Parathyroid adenoma (tissue), 2 donors: ENCODE data around the gene NOM1.

ENCODE experiments used
- H2AFZ ChIP-seq: fragments of 300-600 bp; sonication (generic); one replicate; pipeline ENCODE4 v1.7.0; 2017; ENCODE audit warnings: antibody characterized with exemption, mild to moderate bottlenecking
- H3K27ac ChIP-seq: fragments of 300-600 bp; sonication (generic); one replicate; pipeline ENCODE4 v1.7.0; 2017
- H3K27me3 ChIP-seq: fragments of 300-600 bp; sonication (generic); one replicate; pipeline ENCODE4 v1.7.0; 2017; ENCODE audit warnings: low read length; ENCODE audit not compliant: control insufficient read depth, insufficient read depth
- H3K36me3 ChIP-seq: fragments of 300-600 bp; sonication (generic); one replicate; pipeline ENCODE4 v1.7.0; 2017; ENCODE audit warnings: low read length; ENCODE audit not compliant: control insufficient read depth, insufficient read depth
- H3K4me1 ChIP-seq: fragments of 300-600 bp; sonication (generic); one replicate; pipeline ENCODE4 v1.7.0; 2017; ENCODE audit warnings: control low read depth
- H3K4me2 ChIP-seq: fragments of 300-600 bp; sonication (generic); one replicate; pipeline ENCODE4 v1.7.0; 2017; ENCODE audit warnings: low read length
- H3K4me3 ChIP-seq: fragments of 300-600 bp; sonication (generic); one replicate; pipeline ENCODE4 v1.7.0; 2017; ENCODE audit warnings: low read depth, low read length
- H3K79me2 ChIP-seq: fragments of 300-600 bp; sonication (generic); one replicate; pipeline ENCODE4 v1.7.0; 2017; ENCODE audit warnings: control low read depth
- H3K9ac ChIP-seq: fragments of 300-600 bp; sonication (generic); one replicate; pipeline ENCODE4 v1.7.0; 2017; ENCODE audit warnings: mild to moderate bottlenecking
- H3K9me3 ChIP-seq: fragments of 300-600 bp; sonication (generic); one replicate; pipeline ENCODE4 v1.7.0; 2017; ENCODE audit warnings: low read length; ENCODE audit not compliant: control insufficient read depth
- CTCF ChIP-seq: fragments of 300-600 bp; sonication (generic); IDR thresholded peaks from one replicate; pipeline ENCODE4 v1.7.0; 2017; ENCODE audit warnings: antibody characterized with exemption, mild to moderate bottlenecking
- donor health status: primary hyperparathyroidism.

The NOM1 gene

DNA sequence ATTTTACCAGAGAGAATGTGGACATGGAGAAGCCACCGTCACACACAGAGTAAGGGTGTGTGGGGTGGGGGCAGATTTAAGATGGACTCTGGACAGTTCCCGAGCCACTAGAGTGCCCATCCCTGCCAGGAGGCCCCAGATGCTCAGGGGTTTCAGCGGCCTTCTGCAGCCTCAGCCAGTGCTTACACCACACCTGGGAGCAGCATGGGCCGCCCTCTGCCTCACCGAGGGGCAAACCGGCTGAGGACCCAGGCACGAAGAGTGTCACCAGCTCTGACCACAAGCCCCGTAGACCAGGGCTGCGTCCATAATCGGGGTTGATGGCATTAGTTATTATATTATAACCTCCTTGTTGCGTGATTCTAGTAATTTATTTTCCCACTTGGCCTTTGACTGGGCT, 67.6 kb downstream of the NOM1 start:
- Histone ChIP-seq H3K27ac (no peak overlapping the region), H3K9ac (no peak overlapping the region), H3K36me3 (no peaks in the 10 kb centered on the region), H3K4me3 (no peak overlapping the region), H3K27me3 (peaks cover 15% of the 10 kb centered on the region), H2AFZ (no peak overlapping the region), H3K4me2 (no peak overlapping the region), H3K4me1 (no peaks in the 10 kb centered on the region), H3K79me2 (no peaks in the 10 kb centered on the region), H3K9me3 (no peaks in the 10 kb centered on the region)
- no peak for TF ChIP-seq CTCF

GRCh38 chr7:157017603-157018327, 68.3 kb downstream of the NOM1 start:
- Histone ChIP-seq H3K36me3 (no peaks in the 10 kb centered on the region), H3K9ac (no peak overlapping the region), H3K27ac (no peak overlapping the region), H3K27me3 (peaks cover 15% of the 10 kb centered on the region), H2AFZ (no peak overlapping the region), H3K4me2 (no peak overlapping the region), H3K79me2 (no peaks in the 10 kb centered on the region), H3K4me3 (no peak overlapping the region), H3K4me1 (no peaks in the 10 kb centered on the region), H3K9me3 (no peaks in the 10 kb centered on the region)
- TF ChIP-seq CTCF: no peak

DNA sequence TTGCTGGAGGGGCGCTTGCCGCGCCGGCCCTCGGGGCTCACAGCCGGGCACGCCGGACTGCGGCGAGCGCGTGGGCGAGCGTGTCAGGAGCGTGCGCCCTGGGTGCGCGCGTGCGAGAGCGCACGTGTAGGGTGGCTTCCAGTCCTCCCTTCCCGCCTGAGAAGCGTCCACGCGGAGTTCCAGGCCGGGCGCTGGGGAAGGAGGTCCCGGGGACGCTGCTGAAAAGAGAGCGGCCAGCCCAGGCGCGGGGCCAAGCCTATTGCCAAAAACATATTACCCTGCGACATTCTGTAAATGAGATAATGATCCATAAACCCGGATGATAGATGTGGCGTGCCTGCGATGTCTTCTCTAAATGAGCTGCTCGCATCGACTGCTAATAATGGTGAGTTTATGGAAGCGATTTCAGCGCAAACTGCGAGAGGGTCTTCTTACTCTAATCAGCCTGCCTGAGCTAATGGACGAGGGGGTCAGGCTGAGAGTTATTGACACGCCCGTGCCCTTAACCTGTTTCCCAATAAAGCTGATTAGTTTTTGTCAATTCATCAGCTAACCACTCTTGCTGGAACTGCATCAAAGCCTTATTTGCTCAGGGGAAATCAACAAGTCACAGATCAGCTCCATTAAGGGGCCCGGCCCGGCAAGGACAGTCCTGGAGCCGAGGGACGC, 69.0 kb downstream of the NOM1 start:
- Histone ChIP-seq H3K4me3 (no peak overlapping the region), H3K79me2 (no peaks in the 10 kb centered on the region), H3K9ac (no peak overlapping the region), H3K4me1 (no peaks in the 10 kb centered on the region), H3K4me2 (no peak overlapping the region), H3K9me3 (no peaks in the 10 kb centered on the region), H3K36me3 (no peaks in the 10 kb centered on the region), H3K27me3 (peaks cover 15% of the 10 kb centered on the region), H3K27ac (no peak overlapping the region), H2AFZ (no peak overlapping the region)
- no peak for TF ChIP-seq CTCF

DNA sequence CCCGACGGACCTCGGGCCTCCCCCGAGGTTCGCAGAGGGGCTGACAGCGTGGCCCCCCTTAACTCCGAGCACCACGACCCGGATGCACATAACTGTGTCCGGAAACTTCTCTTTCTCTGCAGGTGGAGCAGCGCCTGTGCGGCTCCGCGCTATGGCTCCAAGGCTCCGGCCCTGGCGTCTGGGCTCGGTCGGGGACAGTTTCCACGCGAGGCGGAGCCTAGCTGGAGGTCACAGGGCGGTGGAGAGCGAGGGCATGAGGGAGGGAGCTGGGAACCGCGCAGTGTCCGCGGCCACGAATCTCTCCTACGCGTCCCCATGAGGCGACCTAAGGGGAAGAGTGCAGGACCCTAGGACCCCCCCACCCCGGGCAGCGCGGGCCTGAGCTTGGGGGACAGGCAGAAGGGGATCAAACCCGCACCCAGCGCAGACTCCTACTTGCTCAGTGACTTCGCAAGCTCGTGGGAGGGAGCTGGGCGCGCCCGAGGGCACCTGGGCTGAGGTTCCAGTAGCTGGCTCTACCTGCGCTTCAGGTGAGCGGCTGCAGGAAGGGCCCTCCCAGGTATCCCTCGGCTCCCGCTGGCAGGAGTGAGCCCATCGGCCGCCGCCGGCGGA, 69.6 kb downstream of the NOM1 start:
- Histone ChIP-seq H3K27ac (no peak overlapping the region), H3K4me3 (no peak overlapping the region), H3K9ac (no peak overlapping the region), H3K4me2 (no peak overlapping the region), H3K27me3 (peaks cover 15% of the 10 kb centered on the region), H2AFZ (no peak overlapping the region), H3K9me3 (no peaks in the 10 kb centered on the region), H3K36me3 (no peaks in the 10 kb centered on the region), H3K4me1 (no peaks in the 10 kb centered on the region), H3K79me2 (no peaks in the 10 kb centered on the region)
- TF ChIP-seq CTCF: no peak
